Lower leg skin (tissue), 3 donors: Measurements from ENCODE around the gene PLA2G2D.

Experiments used
- POLR2A ChIP-seq, 2 donors: fragments of 450-650 bp; IDR thresholded peaks; one replicate each; pipeline ENCODE4 v1.6.1; 2016 to 2017; ENCODE audit warnings: antibody characterized with exemption in 2 of 2, mild to moderate bottlenecking in 1 of 2, moderate library complexity in 1 of 2
- TF ChIP-seq, protein P1 (sequence below), 3 donors: fragments of 450-650 bp; IDR thresholded peaks; one replicate each; pipeline ENCODE4 v1.5.1; 2016; ENCODE audit warnings: antibody characterized with exemption in 3 of 3, mild to moderate bottlenecking in 3 of 3, moderate library complexity in 2 of 3

GRCh38 chr1:20089328-20090077 lies 29.8 kb downstream of the PLA2G2D start:
- TF ChIP-seq, protein P1, sequence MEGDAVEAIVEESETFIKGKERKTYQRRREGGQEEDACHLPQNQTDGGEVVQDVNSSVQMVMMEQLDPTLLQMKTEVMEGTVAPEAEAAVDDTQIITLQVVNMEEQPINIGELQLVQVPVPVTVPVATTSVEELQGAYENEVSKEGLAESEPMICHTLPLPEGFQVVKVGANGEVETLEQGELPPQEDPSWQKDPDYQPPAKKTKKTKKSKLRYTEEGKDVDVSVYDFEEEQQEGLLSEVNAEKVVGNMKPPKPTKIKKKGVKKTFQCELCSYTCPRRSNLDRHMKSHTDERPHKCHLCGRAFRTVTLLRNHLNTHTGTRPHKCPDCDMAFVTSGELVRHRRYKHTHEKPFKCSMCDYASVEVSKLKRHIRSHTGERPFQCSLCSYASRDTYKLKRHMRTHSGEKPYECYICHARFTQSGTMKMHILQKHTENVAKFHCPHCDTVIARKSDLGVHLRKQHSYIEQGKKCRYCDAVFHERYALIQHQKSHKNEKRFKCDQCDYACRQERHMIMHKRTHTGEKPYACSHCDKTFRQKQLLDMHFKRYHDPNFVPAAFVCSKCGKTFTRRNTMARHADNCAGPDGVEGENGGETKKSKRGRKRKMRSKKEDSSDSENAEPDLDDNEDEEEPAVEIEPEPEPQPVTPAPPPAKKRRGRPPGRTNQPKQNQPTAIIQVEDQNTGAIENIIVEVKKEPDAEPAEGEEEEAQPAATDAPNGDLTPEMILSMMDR (IDR thresholded peaks at IDR 0.05), result no peak
- no peak for TF ChIP-seq POLR2A (IDR thresholded peaks at IDR 0.05)
